H9 (cell line): Measurements from ENCODE around the gene ATP8B4. TPM values are rescaled to one million over a fixed set of nuclear protein-coding genes. Genes with fewer than 3 reads are reported as not detected.

Source experiments
- DNase-seq: peaks from one replicate; pipeline ENCODE4 v3.0.0-alpha.2; 2017
- H2AFZ ChIP-seq: one replicate; pipeline ENCODE4 v1.6.1; 2013; ENCODE audit warnings: mild to moderate bottlenecking, low read length, control low read depth, moderate library complexity
- H2AK5ac ChIP-seq: 2 replicates; pipeline ENCODE4 v1.6.1; 2013; ENCODE audit warnings: low read length, control low read depth, mixed read lengths; ENCODE audit not compliant: insufficient read length
- H2BK120ac ChIP-seq: one replicate; pipeline ENCODE4 v1.6.1; 2013; ENCODE audit warnings: low read depth, mild to moderate bottlenecking, low read length, control low read depth, inconsistent platforms; ENCODE audit not compliant: poor library complexity, severe bottlenecking
- H2BK12ac ChIP-seq: 2 replicates; pipeline ENCODE4 v1.6.1; 2013; ENCODE audit warnings: low read length, control low read depth, mixed read lengths, low read depth; ENCODE audit not compliant: insufficient read length
- H2BK15ac ChIP-seq: 2 replicates; pipeline ENCODE4 v1.6.1; 2013; ENCODE audit warnings: low read depth, low read length, control low read depth
- H2BK20ac ChIP-seq: one replicate; pipeline ENCODE4 v1.6.1; 2013; ENCODE audit warnings: low read depth, mild to moderate bottlenecking, low read length, control low read depth, inconsistent platforms; ENCODE audit not compliant: poor library complexity, severe bottlenecking
- H2BK5ac ChIP-seq: 2 replicates; pipeline ENCODE4 v1.6.1; 2013; ENCODE audit warnings: low read length, control low read depth, mixed read lengths; ENCODE audit not compliant: insufficient read length
- H3K14ac ChIP-seq: 2 replicates; pipeline ENCODE4 v1.6.1; 2013; ENCODE audit warnings: low read length, control low read depth; ENCODE audit not compliant: insufficient read depth
- H3K18ac ChIP-seq: 2 replicates; pipeline ENCODE4 v1.6.1; 2013; ENCODE audit warnings: low read depth, mild to moderate bottlenecking, mixed read lengths, low read length, control low read depth; ENCODE audit not compliant: insufficient read length
- H3K23ac ChIP-seq: 2 replicates; pipeline ENCODE4 v1.6.1; 2013; ENCODE audit warnings: low read length, control low read depth, mixed read lengths, low read depth; ENCODE audit not compliant: insufficient read length
- H3K23me2 ChIP-seq: 2 replicates; pipeline ENCODE4 v1.6.1; 2013; ENCODE audit warnings: low read depth, mild to moderate bottlenecking, mixed read lengths, low read length, control low read depth; ENCODE audit not compliant: insufficient read length, poor library complexity, severe bottlenecking
- H3K27ac ChIP-seq: 2 replicates; pipeline ENCODE4 v1.5.1; 2013; ENCODE audit warnings: low read length, control low read depth, mixed read lengths, low read depth; ENCODE audit not compliant: insufficient read length
- H3K27me3 ChIP-seq: 2 replicates; pipeline ENCODE4 v1.6.1; 2013; ENCODE audit warnings: low read length, control low read depth, inconsistent platforms; ENCODE audit not compliant: insufficient read depth
- H3K4ac ChIP-seq: 2 replicates; pipeline ENCODE4 v1.6.1; 2013; ENCODE audit warnings: low read depth, mild to moderate bottlenecking, control low read depth, inconsistent platforms, low read length, moderate library complexity
- H3K4me1 ChIP-seq: 2 replicates; pipeline ENCODE4 v1.6.1; 2013; ENCODE audit warnings: low read length, control low read depth, inconsistent platforms; ENCODE audit not compliant: insufficient read depth
- H3K4me2 ChIP-seq: 2 replicates; pipeline ENCODE4 v1.6.1; 2013; ENCODE audit warnings: low read length, control low read depth, mixed read lengths; ENCODE audit not compliant: insufficient read length, insufficient read depth
- H3K56ac ChIP-seq: 2 replicates; pipeline ENCODE4 v1.6.1; 2013; ENCODE audit warnings: low read depth, mild to moderate bottlenecking, mixed read lengths, low read length, control low read depth; ENCODE audit not compliant: insufficient read length
- H3K79me1 ChIP-seq: 2 replicates; pipeline ENCODE4 v1.6.1; 2013; ENCODE audit warnings: low read depth, mild to moderate bottlenecking, moderate library complexity, low read length, control low read depth, inconsistent platforms; ENCODE audit not compliant: insufficient read depth, poor library complexity, severe bottlenecking
- H3K79me2 ChIP-seq: 2 replicates; pipeline ENCODE4 v1.6.1; 2013; ENCODE audit warnings: low read length, control low read depth, inconsistent platforms; ENCODE audit not compliant: insufficient read depth
- H3K9ac ChIP-seq: 2 replicates; pipeline ENCODE4 v1.6.1; 2013; ENCODE audit warnings: low read length, control low read depth, mixed read lengths; ENCODE audit not compliant: insufficient read length; ENCODE audit errors: extremely low read depth
- H3K9me3 ChIP-seq: one replicate; pipeline ENCODE4 v1.6.1; 2013; ENCODE audit warnings: low read depth, low read length, inconsistent platforms; ENCODE audit not compliant: control insufficient read depth
- H3T11ph ChIP-seq: one replicate; pipeline ENCODE4 v1.6.1; 2013; ENCODE audit warnings: mild to moderate bottlenecking, low read length, control low read depth, inconsistent platforms
- H4K20me1 ChIP-seq: one replicate; pipeline ENCODE4 v1.6.1; 2013; ENCODE audit not compliant: control insufficient read depth, insufficient read length, insufficient read depth
- H4K5ac ChIP-seq: 2 replicates; pipeline ENCODE4 v1.6.1; 2013; ENCODE audit warnings: low read depth, mild to moderate bottlenecking, mixed read lengths, low read length, control low read depth; ENCODE audit not compliant: insufficient read length
- H4K8ac ChIP-seq: replicated peaks from 2 replicates; pipeline ENCODE4 v1.6.1; 2013; ENCODE audit warnings: low read length, control low read depth, mixed read lengths, low read depth; ENCODE audit not compliant: insufficient read length
- H4K91ac ChIP-seq: 2 replicates; pipeline ENCODE4 v1.6.1; 2013; ENCODE audit warnings: low read depth, mild to moderate bottlenecking, moderate library complexity, mixed read lengths, low read length, control low read depth; ENCODE audit not compliant: insufficient read length
- H3K27ac Mint-ChIP-seq, 3 experiments: 2 replicates in 2 of 3; 3 replicates in 1 of 3; pipeline ENCODE4 v1.8.0; 2020 to 2021; ENCODE audit warnings: mixed read lengths in 3 of 3, mild to moderate bottlenecking in 1 of 3, moderate library complexity in 1 of 3
- H3K27me3 Mint-ChIP-seq: 2 replicates; pipeline ENCODE4 v1.8.0; 2021; ENCODE audit warnings: low read depth, mild to moderate bottlenecking, moderate library complexity, mixed read lengths
- H3K36me3 Mint-ChIP-seq, 3 experiments: 2 replicates in 2 of 3; 3 replicates in 1 of 3; pipeline ENCODE4 v1.8.0; 2020 to 2021; ENCODE audit warnings: low read depth in 3 of 3, mixed read lengths in 3 of 3; ENCODE audit not compliant: insufficient read depth in 1 of 3
- H3K4me1 Mint-ChIP-seq, 2 experiments: 2 replicates each; pipeline ENCODE4 v1.8.0; 2020; ENCODE audit warnings: mixed read lengths in 2 of 2
- H3K4me3 Mint-ChIP-seq, 2 experiments: 2 replicates in 1 of 2; 3 replicates in 1 of 2; pipeline ENCODE4 v1.8.0; 2020 to 2021; ENCODE audit warnings: mild to moderate bottlenecking in 2 of 2, mixed read lengths in 2 of 2, moderate library complexity in 1 of 2
- H3K9me3 Mint-ChIP-seq, 2 experiments: 2 replicates in 1 of 2; 3 replicates in 1 of 2; pipeline ENCODE4 v1.8.0; 2020; ENCODE audit warnings: mild to moderate bottlenecking in 2 of 2, mixed read lengths in 2 of 2, moderate library complexity in 1 of 2
- WGBS: extraction: QIAGEN DNeasy Blood & Tissue Kit; methylation state at CpG from one replicate; pipeline ENCODE4 v1.1.7; 2013; ENCODE audit warnings: missing lambda C conversion rate, low lambda C conversion rate, mixed read lengths; ENCODE audit not compliant: insufficient read length; ENCODE audit errors: extremely low coverage; 5-methylcytosine and 5-hydroxymethylcytosine counted together
- total RNA-seq: library from RNA; stranded (reverse); gene quantifications from 2 replicates; pipeline ENCODE4 v1.2.1, GENCODE V29; 2021
- TF ChIP-seq, protein P1 (sequence below): fragments of 200-600 bp; sonication (generic); conservative IDR thresholded peaks from 3 replicates; pipeline ENCODE4 v1.8.0; 2021; ENCODE audit warnings: antibody characterized with exemption, mild to moderate bottlenecking

The ATP8B4 gene
- total RNA-seq, 1 experiment from 2014 or later, result 0.52 TPM

DNA sequence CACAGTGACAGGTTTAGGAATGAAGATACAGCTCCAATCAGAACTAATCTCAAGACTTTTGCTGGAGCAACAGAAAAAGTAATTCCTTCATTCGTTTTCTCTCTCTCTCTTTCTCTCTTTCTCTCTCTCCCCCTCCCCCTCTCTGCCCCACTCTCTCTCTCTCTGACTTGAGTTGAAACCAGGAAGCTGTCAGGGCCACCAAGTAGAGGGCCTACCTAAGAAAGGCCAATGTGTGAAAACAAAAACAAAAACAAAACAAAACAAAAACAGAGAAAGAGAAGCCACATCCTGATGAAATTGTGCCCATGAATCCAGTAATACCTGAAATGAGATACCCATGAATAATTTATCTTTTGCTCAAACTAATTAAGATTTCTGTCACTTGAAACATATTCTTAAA is 72.9 kb downstream of the ATP8B4 start:
- Histone ChIP-seq H3K4me2 (no peak overlapping the region), H3K4me1 (no peaks in the 10 kb centered on the region), H3K56ac (no peak overlapping the region), H3K9ac (no peak overlapping the region), H4K8ac (no peak overlapping the region), H2BK15ac (no peak overlapping the region), H3K79me2 (no peaks in the 10 kb centered on the region), H3K27ac (no peak overlapping the region), H4K20me1 (no peaks in the 10 kb centered on the region), H3K4ac (no peak overlapping the region), H3K9me3 (no peaks in the 10 kb centered on the region), H2BK12ac (no peak overlapping the region), H3K14ac (no peak overlapping the region), H3K79me1 (no peaks in the 10 kb centered on the region), H3T11ph (no peak overlapping the region), H4K91ac (no peak overlapping the region), H3K18ac (no peak overlapping the region), H3K27me3 (no peaks in the 10 kb centered on the region), H2BK5ac (no peak overlapping the region), H2BK20ac (no peak overlapping the region), H2AFZ (no peak overlapping the region), H2BK120ac (no peak overlapping the region), H3K23me2 (no peaks in the 10 kb centered on the region), H4K5ac (no peak overlapping the region), H3K23ac (no peak overlapping the region), H2AK5ac (no peak overlapping the region)
- Mint-ChIP-seq H3K27me3 (no peaks in the 10 kb centered on the region), H3K4me3 (no peak overlapping the region), H3K9me3 (peaks cover 11 to 12% of the 10 kb centered on the region in 2 experiments), H3K4me1 (no peaks in the 10 kb centered on the region), H3K36me3 (peaks cover 7 to 12% (median 9%) of the 10 kb centered on the region in 3 experiments; a peak in 5 of 7 replicates), H3K27ac (no peak overlapping the region)
- no peak for DNase-seq
- TF ChIP-seq, protein P1, sequence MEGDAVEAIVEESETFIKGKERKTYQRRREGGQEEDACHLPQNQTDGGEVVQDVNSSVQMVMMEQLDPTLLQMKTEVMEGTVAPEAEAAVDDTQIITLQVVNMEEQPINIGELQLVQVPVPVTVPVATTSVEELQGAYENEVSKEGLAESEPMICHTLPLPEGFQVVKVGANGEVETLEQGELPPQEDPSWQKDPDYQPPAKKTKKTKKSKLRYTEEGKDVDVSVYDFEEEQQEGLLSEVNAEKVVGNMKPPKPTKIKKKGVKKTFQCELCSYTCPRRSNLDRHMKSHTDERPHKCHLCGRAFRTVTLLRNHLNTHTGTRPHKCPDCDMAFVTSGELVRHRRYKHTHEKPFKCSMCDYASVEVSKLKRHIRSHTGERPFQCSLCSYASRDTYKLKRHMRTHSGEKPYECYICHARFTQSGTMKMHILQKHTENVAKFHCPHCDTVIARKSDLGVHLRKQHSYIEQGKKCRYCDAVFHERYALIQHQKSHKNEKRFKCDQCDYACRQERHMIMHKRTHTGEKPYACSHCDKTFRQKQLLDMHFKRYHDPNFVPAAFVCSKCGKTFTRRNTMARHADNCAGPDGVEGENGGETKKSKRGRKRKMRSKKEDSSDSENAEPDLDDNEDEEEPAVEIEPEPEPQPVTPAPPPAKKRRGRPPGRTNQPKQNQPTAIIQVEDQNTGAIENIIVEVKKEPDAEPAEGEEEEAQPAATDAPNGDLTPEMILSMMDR, result no peak
- no CpG with 5 or more reads among the region's 1 CpG for WGBS
